ENCODE measurements around the gene CSF1R. TPM values are rescaled to one million over a fixed set of nuclear protein-coding genes. Genes with fewer than 3 reads are reported as not detected.

Gene CSF1R
- total and polyA plus RNA-seq, 2 of the 8 experiments (the other 6 are each of a cell fraction or from before 2014, with no cell fraction given): 0.12 TPM; not detected in 1

- TF ChIP-seq EZH2 (IDR thresholded peaks at IDR 0.05; ENCODE audit: low read depth, low read length, severe bottlenecking) (no peak), POU5F1 (IDR thresholded peaks at IDR 0.05; ENCODE audit: low read depth, low read length) (no peak)
These were observed 45.1 kb upstream of the CSF1R start (continued) for GRCh38 chr5:150131461-150131860.
